ENCODE data around the gene CTRB1. TPM values are rescaled to one million over a fixed set of nuclear protein-coding genes. Genes with fewer than 3 reads are reported as not detected.

CTRB1 gene
- polyA plus RNA-seq, 2 donors: 0.34 to 2.0 TPM

- Histone ChIP-seq H3K27ac (ENCODE audit: low read depth in 2 of 2, low read length in 1 of 2) (peak overlapping the region; percentile 72 to 83), H3K4me1 (ENCODE audit: control insufficient read depth in 2 of 2, insufficient read depth in 2 of 2, low read length in 1 of 2) (peaks cover 19 to 54% of the 10 kb centered on the region in 2 donors), H3K9me3 (ENCODE audit: control insufficient read depth in 2 of 2, insufficient read depth in 1 of 2, low read depth in 1 of 2, low read length in 1 of 2) (no peaks in the 10 kb centered on the region), H3K27me3 (ENCODE audit: control insufficient read depth in 1 of 2, insufficient read depth in 2 of 2, low read length in 2 of 2) (no peaks in the 10 kb centered on the region), H3K4me3 (ENCODE audit: low read depth in 1 of 2, low read length in 2 of 2) (no peak overlapping the region), H3K36me3 (ENCODE audit: control insufficient read depth in 2 of 2, insufficient read depth in 2 of 2, low read length in 1 of 2) (peaks cover 4 to 26% of the 10 kb centered on the region in 2 donors)
- 32 to 41% methylated on average over 20 to 25 of the region's 25 CpGs for WGBS, 2 donors
These were observed 26.3 kb downstream of the CTRB1 start for GRCh38 chr16:75244844-75245758.

- Histone ChIP-seq H3K4me1 (ENCODE audit: control insufficient read depth in 2 of 2, insufficient read depth in 2 of 2, low read length in 1 of 2) (peaks cover 19 to 47% of the 10 kb centered on the region in 2 donors), H3K4me3 (ENCODE audit: low read depth in 1 of 2, low read length in 2 of 2) (no peak overlapping the region), H3K27ac (ENCODE audit: low read depth in 2 of 2, low read length in 1 of 2) (peak overlapping the region; percentile 35 to 72), H3K9me3 (ENCODE audit: control insufficient read depth in 2 of 2, insufficient read depth in 1 of 2, low read depth in 1 of 2, low read length in 1 of 2) (no peaks in the 10 kb centered on the region), H3K27me3 (ENCODE audit: control insufficient read depth in 1 of 2, insufficient read depth in 2 of 2, low read length in 2 of 2) (no peaks in the 10 kb centered on the region), H3K36me3 (ENCODE audit: control insufficient read depth in 2 of 2, insufficient read depth in 2 of 2, low read length in 1 of 2) (peaks cover 4 to 16% of the 10 kb centered on the region in 2 donors)
- WGBS, 2 donors: 87 to 92% methylated on average over 12 of the region's 12 CpGs
These were observed 27.9 kb downstream of the CTRB1 start for GRCh38 chr16:75246504-75247205.

GRCh38 chr16:75247249-75247648 is 28.5 kb downstream of the CTRB1 start:
- Histone ChIP-seq H3K9me3 (ENCODE audit: control insufficient read depth in 2 of 2, insufficient read depth in 1 of 2, low read depth in 1 of 2, low read length in 1 of 2) (no peaks in the 10 kb centered on the region), H3K4me3 (ENCODE audit: low read depth in 1 of 2, low read length in 2 of 2) (no peak overlapping the region), H3K4me1 (ENCODE audit: control insufficient read depth in 2 of 2, insufficient read depth in 2 of 2, low read length in 1 of 2) (peaks cover 19 to 51% of the 10 kb centered on the region in 2 donors), H3K27me3 (ENCODE audit: control insufficient read depth in 1 of 2, insufficient read depth in 2 of 2, low read length in 2 of 2) (no peaks in the 10 kb centered on the region), H3K36me3 (ENCODE audit: control insufficient read depth in 2 of 2, insufficient read depth in 2 of 2, low read length in 1 of 2) (peaks cover under 1 to 10% of the 10 kb centered on the region in 2 donors), H3K27ac (ENCODE audit: low read depth in 2 of 2, low read length in 1 of 2) (peak overlapping the region; percentile 11 to 38)
- WGBS, 2 donors: 82 to 83% methylated on average over 13 of the region's 13 CpGs

GRCh38 chr16:75248142-75248535 is 29.4 kb downstream of the CTRB1 start:
- H3K4me3 ChIP-seq (ENCODE audit: low read depth in 1 of 2, low read length in 2 of 2): no peak overlapping the region
- H3K36me3 ChIP-seq (ENCODE audit: control insufficient read depth in 2 of 2, insufficient read depth in 2 of 2, low read length in 1 of 2): peaks cover 0 to 6% of the 10 kb centered on the region in 2 donors

GRCh38 chr16:75248536-75249380 is 30.0 kb downstream of the CTRB1 start:
- WGBS, 2 donors: 59 to 62% methylated on average over 17 of the region's 17 CpGs
- peak overlapping the region in 1 of 2 donors; percentile 4 for H3K4me3 ChIP-seq (ENCODE audit: low read depth in 1 of 2, low read length in 2 of 2)
- H3K36me3 ChIP-seq (ENCODE audit: control insufficient read depth in 2 of 2, insufficient read depth in 2 of 2, low read length in 1 of 2): peaks cover 0 to 5% of the 10 kb centered on the region in 2 donors
- peak overlapping the region in 1 of 2 donors; percentile 13 for H3K27ac ChIP-seq (ENCODE audit: low read depth in 2 of 2, low read length in 1 of 2)
- no peaks in the 10 kb centered on the region for H3K9me3 ChIP-seq (ENCODE audit: control insufficient read depth in 2 of 2, insufficient read depth in 1 of 2, low read depth in 1 of 2, low read length in 1 of 2)
- H3K4me1 ChIP-seq (ENCODE audit: control insufficient read depth in 2 of 2, insufficient read depth in 2 of 2, low read length in 1 of 2): peaks cover 24 to 61% of the 10 kb centered on the region in 2 donors
- H3K27me3 ChIP-seq (ENCODE audit: control insufficient read depth in 1 of 2, insufficient read depth in 2 of 2, low read length in 2 of 2): no peaks in the 10 kb centered on the region

More at GRCh38 chr16:75248142-75248535, 29.4 kb downstream of the CTRB1 start:
- Histone ChIP-seq H3K27ac (ENCODE audit: low read depth in 2 of 2, low read length in 1 of 2) (peak overlapping the region in 1 of 2 donors; percentile 13), H3K27me3 (ENCODE audit: control insufficient read depth in 1 of 2, insufficient read depth in 2 of 2, low read length in 2 of 2) (no peaks in the 10 kb centered on the region), H3K4me1 (ENCODE audit: control insufficient read depth in 2 of 2, insufficient read depth in 2 of 2, low read length in 1 of 2) (peaks cover 23 to 58% of the 10 kb centered on the region in 2 donors), H3K9me3 (ENCODE audit: control insufficient read depth in 2 of 2, insufficient read depth in 1 of 2, low read depth in 1 of 2, low read length in 1 of 2) (no peaks in the 10 kb centered on the region)
- 62 to 64% methylated on average over 13 of the region's 13 CpGs for WGBS, 2 donors

GRCh38 chr16:75249441-75249840 is 30.7 kb downstream of the CTRB1 start:
- no peaks in the 10 kb centered on the region for H3K9me3 ChIP-seq (ENCODE audit: control insufficient read depth in 2 of 2, insufficient read depth in 1 of 2, low read depth in 1 of 2, low read length in 1 of 2)
- H3K4me3 ChIP-seq (ENCODE audit: low read depth in 1 of 2, low read length in 2 of 2): peak overlapping the region in 1 of 2 donors; percentile 90
- peak overlapping the region; percentile 87 to 89 for H3K27ac ChIP-seq (ENCODE audit: low read depth in 2 of 2, low read length in 1 of 2)
- H3K36me3 ChIP-seq (ENCODE audit: control insufficient read depth in 2 of 2, insufficient read depth in 2 of 2, low read length in 1 of 2): peaks cover 0 to 4% of the 10 kb centered on the region in 2 donors
- peaks cover 25 to 61% of the 10 kb centered on the region in 2 donors for H3K4me1 ChIP-seq (ENCODE audit: control insufficient read depth in 2 of 2, insufficient read depth in 2 of 2, low read length in 1 of 2)
- 70 to 73% methylated on average over 5 of the region's 5 CpGs for WGBS, 2 donors
- H3K27me3 ChIP-seq (ENCODE audit: control insufficient read depth in 1 of 2, insufficient read depth in 2 of 2, low read length in 2 of 2): no peaks in the 10 kb centered on the region

GRCh38 chr16:75250089-75250808 is 31.5 kb downstream of the CTRB1 start:
- WGBS, 2 donors: 3 to 6% methylated on average over 28 to 29 of the region's 29 CpGs

GRCh38 chr16:75250809-75251279 is 32.1 kb downstream of the CTRB1 start:
- 0 to 1% methylated on average over 49 to 59 of the region's 59 CpGs for WGBS, 2 donors
- Histone ChIP-seq H3K27ac (ENCODE audit: low read depth in 2 of 2, low read length in 1 of 2) (peak overlapping the region; percentile 87 to 89), H3K4me1 (ENCODE audit: control insufficient read depth in 2 of 2, insufficient read depth in 2 of 2, low read length in 1 of 2) (peaks cover 23 to 55% of the 10 kb centered on the region in 2 donors), H3K4me3 (ENCODE audit: low read depth in 1 of 2, low read length in 2 of 2) (peak overlapping the region; percentile 88 to 90), H3K27me3 (ENCODE audit: control insufficient read depth in 1 of 2, insufficient read depth in 2 of 2, low read length in 2 of 2) (no peaks in the 10 kb centered on the region), H3K36me3 (ENCODE audit: control insufficient read depth in 2 of 2, insufficient read depth in 2 of 2, low read length in 1 of 2) (peaks cover 0 to 4% of the 10 kb centered on the region in 2 donors), H3K9me3 (ENCODE audit: control insufficient read depth in 2 of 2, insufficient read depth in 1 of 2, low read depth in 1 of 2, low read length in 1 of 2) (no peaks in the 10 kb centered on the region)

More at GRCh38 chr16:75250089-75250808, 31.5 kb downstream of the CTRB1 start:
- Histone ChIP-seq H3K27ac (ENCODE audit: low read depth in 2 of 2, low read length in 1 of 2) (peak overlapping the region; percentile 87 to 89), H3K27me3 (ENCODE audit: control insufficient read depth in 1 of 2, insufficient read depth in 2 of 2, low read length in 2 of 2) (no peaks in the 10 kb centered on the region), H3K36me3 (ENCODE audit: control insufficient read depth in 2 of 2, insufficient read depth in 2 of 2, low read length in 1 of 2) (peaks cover 0 to 4% of the 10 kb centered on the region in 2 donors), H3K9me3 (ENCODE audit: control insufficient read depth in 2 of 2, insufficient read depth in 1 of 2, low read depth in 1 of 2, low read length in 1 of 2) (no peaks in the 10 kb centered on the region), H3K4me3 (ENCODE audit: low read depth in 1 of 2, low read length in 2 of 2) (peak overlapping the region; percentile 88 to 90), H3K4me1 (ENCODE audit: control insufficient read depth in 2 of 2, insufficient read depth in 2 of 2, low read length in 1 of 2) (peaks cover 23 to 59% of the 10 kb centered on the region in 2 donors)
